Mucosa of descending colon (tissue), 3 donors: ENCODE data around the gene AHRR. TPM values are rescaled to one million over a fixed set of nuclear protein-coding genes. Genes with fewer than 3 reads are reported as not detected.
"Not testable (repeated sequence)": the region's sequence is repeated elsewhere in the genome, so short reads cannot be mapped to it uniquely, and the experiment has no call there.

ENCODE experiments used
- ATAC-seq: fragments of 200-7000 bp; cut with Tn5 transposase; one replicate; pipeline ENCODE4 v1.9.1; 2020; ENCODE audit warnings: mild to moderate bottlenecking, moderate library complexity
- DNase-seq, 3 donors: peaks; one replicate each; pipeline ENCODE4 v3.0.0-alpha.2; 2020
- H3K36me3 ChIP-seq: fragments of 200-600 bp; one replicate; pipeline ENCODE4 v1.8.0; 2021; ENCODE audit warnings: low read depth, mild to moderate bottlenecking
- H3K4me1 ChIP-seq: fragments of 200-600 bp; one replicate; pipeline ENCODE4 v1.8.0; 2021; ENCODE audit warnings: low read depth, mild to moderate bottlenecking
- H3K4me3 ChIP-seq: fragments of 200-600 bp; one replicate; pipeline ENCODE4 v1.8.0; 2021; ENCODE audit warnings: mild to moderate bottlenecking
- H3K9me3 ChIP-seq: fragments of 200-600 bp; one replicate; pipeline ENCODE4 v1.8.0; 2021; ENCODE audit warnings: mild to moderate bottlenecking
- intact Hi-C, 2 donors: fragments of 100-400 bp; cut with DNase I in 1 of 2; cut with micrococcal nuclease in 1 of 2; formaldehyde crosslinking; loops; one replicate each; pipeline versions ENCODE4 v1.11.0 to v1.11.1; 2022; cut with DNase I, micrococcal nuclease
- long read RNA-seq, 2 donors: library from polyadenylated mRNA; unstranded; transcript quantifications; one replicate each; pipeline ENCODE4 v2.0.0, GENCODE V29; 2019 to 2021
- total RNA-seq, 3 donors: library from RNA; stranded (reverse); fragmentation: NEBNext Ultra II Directional in 2 of 3; extraction: Animal tissue kit (Norgen Biotek cat#: 25700) in 2 of 3; gene quantifications; one replicate each; pipeline versions ENCODE4 v1.2.1 to v1.2.4, GENCODE V29; 2021 to 2023
- TF ChIP-seq, protein P1 (sequence below): fragments of 200-600 bp; IDR thresholded peaks from one replicate; pipeline ENCODE4 v1.8.0; 2022; ENCODE audit warnings: antibody characterized with exemption, mild to moderate bottlenecking
- donor health status: DM: no; HTN: no; CAD: no; lungs with moderate emphysema.
- donor health status: DM: no; HTN: no; CAD: no.
- donor health status: DM: no; HTN: yes; CAD: no.

The AHRR gene
- 1 to 10 TPM; 2.0 to 3.2 (median 2.3) TPM for total RNA-seq
- long read RNA-seq, donor 1, partial matches to known transcripts, result 0 of 8 reads
- long read RNA-seq, donor 1, other reads (novel, unspliced or antisense), result 8 of 8 reads
- long read RNA-seq, donor 2, partial matches to known transcripts, result 0 of 3 reads
- long read RNA-seq, donor 2, other reads (novel, unspliced or antisense), result 3 of 3 reads

GRCh38 chr5:321230-321725 lies at the start of gene AHRR:
AHRR (plus strand) TSS chr5:321714; CDS start chr5:343903, 22,189 bp downstream.
- no peaks in the 10 kb centered on the region for H3K9me3 ChIP-seq
- ATAC-seq, result peak; percentile 87
- no peaks in the 10 kb centered on the region for H3K36me3 ChIP-seq
- no peak within 1 kb of the TSS for H3K4me3 ChIP-seq
- TF ChIP-seq, protein P1, sequence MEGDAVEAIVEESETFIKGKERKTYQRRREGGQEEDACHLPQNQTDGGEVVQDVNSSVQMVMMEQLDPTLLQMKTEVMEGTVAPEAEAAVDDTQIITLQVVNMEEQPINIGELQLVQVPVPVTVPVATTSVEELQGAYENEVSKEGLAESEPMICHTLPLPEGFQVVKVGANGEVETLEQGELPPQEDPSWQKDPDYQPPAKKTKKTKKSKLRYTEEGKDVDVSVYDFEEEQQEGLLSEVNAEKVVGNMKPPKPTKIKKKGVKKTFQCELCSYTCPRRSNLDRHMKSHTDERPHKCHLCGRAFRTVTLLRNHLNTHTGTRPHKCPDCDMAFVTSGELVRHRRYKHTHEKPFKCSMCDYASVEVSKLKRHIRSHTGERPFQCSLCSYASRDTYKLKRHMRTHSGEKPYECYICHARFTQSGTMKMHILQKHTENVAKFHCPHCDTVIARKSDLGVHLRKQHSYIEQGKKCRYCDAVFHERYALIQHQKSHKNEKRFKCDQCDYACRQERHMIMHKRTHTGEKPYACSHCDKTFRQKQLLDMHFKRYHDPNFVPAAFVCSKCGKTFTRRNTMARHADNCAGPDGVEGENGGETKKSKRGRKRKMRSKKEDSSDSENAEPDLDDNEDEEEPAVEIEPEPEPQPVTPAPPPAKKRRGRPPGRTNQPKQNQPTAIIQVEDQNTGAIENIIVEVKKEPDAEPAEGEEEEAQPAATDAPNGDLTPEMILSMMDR, result peak; percentile 54
- DNase-seq, result peak; percentile 63 to 86 (median 83)
- intact Hi-C loops, result no loop called here
- peaks cover 24% of the 10 kb centered on the region for H3K4me1 ChIP-seq

- H3K36me3 ChIP-seq, H3K9me3 ChIP-seq, H3K4me1 ChIP-seq, intact Hi-C loops, DNase-seq: not testable (repeated sequence)
- peak overlapping the region; percentile 96 for H3K4me3 ChIP-seq
- ATAC-seq, result peak; percentile 21
Observed at GRCh38 chr5:271828-272167, 49.7 kb upstream of the AHRR start.

DNA sequence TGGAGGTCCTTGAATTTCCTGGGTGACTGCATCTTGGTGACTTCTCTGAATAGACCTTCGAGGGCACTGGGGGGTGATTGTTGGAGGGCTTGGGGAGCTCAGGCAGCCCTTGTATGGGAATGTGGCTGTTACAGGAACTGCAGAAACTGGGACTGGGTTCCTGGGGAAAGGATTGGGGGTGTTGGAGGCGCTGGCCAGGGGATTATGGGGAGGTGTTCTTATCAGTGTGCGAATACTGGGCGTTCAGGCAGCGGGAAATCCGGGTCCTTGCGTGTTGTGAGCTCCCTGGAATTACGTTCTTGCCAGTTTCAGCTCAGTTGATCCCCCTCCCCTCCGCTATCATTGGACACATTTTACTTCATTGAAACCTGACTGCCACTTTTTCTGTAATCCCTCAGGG lies 48.4 kb upstream of the AHRR start:
- ATAC-seq, DNase-seq, intact Hi-C loops, H3K9me3 ChIP-seq, H3K36me3 ChIP-seq, H3K4me3 ChIP-seq: not testable (repeated sequence)
- H3K4me1 ChIP-seq, result peaks cover 11% of the 10 kb centered on the region

GRCh38 chr5:273491-273890 lies 48.0 kb upstream of the AHRR start:
- DNase-seq, ATAC-seq, intact Hi-C loops, H3K9me3 ChIP-seq, H3K36me3 ChIP-seq, H3K4me3 ChIP-seq: not testable (repeated sequence)
- peaks cover 11% of the 10 kb centered on the region for H3K4me1 ChIP-seq

GRCh38 chr5:274346-274745 lies 47.2 kb upstream of the AHRR start:
- ATAC-seq, intact Hi-C loops, H3K36me3 ChIP-seq, H3K9me3 ChIP-seq, H3K4me3 ChIP-seq, DNase-seq: not testable (repeated sequence)
- peaks cover 11% of the 10 kb centered on the region for H3K4me1 ChIP-seq

- DNase-seq (no peak), ATAC-seq (no peak)
- Histone ChIP-seq H3K36me3 (no peaks in the 10 kb centered on the region), H3K4me1 (peaks cover 3% of the 10 kb centered on the region), H3K4me3 (no peak overlapping the region), H3K9me3 (no peaks in the 10 kb centered on the region)
- intact Hi-C loops, result no loop called here
- TF ChIP-seq, protein P1, result no peak
Observed at GRCh38 chr5:278646-279045, 42.9 kb upstream of the AHRR start.

DNA sequence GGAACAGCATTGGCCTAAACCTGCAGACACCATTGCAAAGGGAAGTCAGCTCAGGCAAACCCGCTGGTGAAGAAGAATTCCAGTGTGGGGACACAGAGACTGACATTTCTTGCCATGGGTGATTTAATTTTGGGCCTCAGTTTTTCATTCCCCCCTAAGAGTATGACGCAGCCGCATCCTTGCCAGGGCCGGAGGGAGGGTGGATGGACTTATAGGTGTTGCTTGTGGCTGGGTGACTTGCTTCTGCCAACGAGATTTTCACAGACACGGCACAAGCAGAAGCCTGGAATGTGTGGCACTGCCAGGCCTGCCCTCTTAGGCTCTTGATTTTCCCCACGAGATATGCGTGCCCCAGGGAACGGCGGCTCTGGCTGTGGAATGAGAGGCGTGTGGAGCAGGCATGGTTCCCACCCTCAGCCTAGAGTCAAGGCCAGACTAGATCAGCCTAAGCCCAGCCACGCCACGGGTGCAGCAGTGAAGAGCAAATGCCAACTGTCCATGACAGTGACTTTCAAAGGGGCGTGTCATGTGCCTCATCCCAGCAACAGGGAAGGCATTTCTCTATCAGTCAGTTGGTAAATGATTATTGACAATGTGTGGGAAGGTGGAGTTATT lies 42.4 kb upstream of the AHRR start:
- DNase-seq, H3K4me1 ChIP-seq, intact Hi-C loops, H3K36me3 ChIP-seq, H3K9me3 ChIP-seq, ATAC-seq, H3K4me3 ChIP-seq: not testable (repeated sequence)

GRCh38 chr5:285991-286557 lies 35.4 kb upstream of the AHRR start:
- Histone ChIP-seq H3K36me3 (no peaks in the 10 kb centered on the region), H3K4me3 (no peak overlapping the region), H3K9me3 (no peaks in the 10 kb centered on the region), H3K4me1 (peaks cover 7% of the 10 kb centered on the region)
- TF ChIP-seq, protein P1, result no peak
- ATAC-seq (no peak), DNase-seq (no peak)
- intact Hi-C loops, result no loop called here

- H3K4me3 ChIP-seq, intact Hi-C loops, H3K36me3 ChIP-seq, H3K4me1 ChIP-seq, DNase-seq, H3K9me3 ChIP-seq, ATAC-seq: not testable (repeated sequence)
Observed at GRCh38 chr5:290200-290599, 31.3 kb upstream of the AHRR start.

DNA sequence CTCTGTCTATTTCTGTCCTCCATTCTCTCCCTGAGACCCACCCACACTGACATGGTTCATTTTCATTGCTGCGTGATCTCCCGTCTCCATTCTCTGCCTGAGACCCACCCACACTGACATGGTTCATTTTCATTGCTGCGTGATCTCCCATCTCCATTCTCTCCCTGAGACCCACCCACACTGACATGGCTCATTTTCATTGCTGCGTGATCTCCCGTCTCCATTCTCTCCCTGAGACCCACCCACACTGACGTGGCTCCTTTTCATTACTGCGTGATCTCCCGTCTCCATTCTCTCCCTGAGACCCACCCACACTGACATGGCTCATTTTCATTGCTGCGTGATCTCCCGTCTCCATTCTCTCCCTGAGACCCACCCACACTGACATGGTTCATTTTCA lies 30.2 kb upstream of the AHRR start:
- DNase-seq, ATAC-seq, H3K4me3 ChIP-seq: not testable (repeated sequence)

DNA sequence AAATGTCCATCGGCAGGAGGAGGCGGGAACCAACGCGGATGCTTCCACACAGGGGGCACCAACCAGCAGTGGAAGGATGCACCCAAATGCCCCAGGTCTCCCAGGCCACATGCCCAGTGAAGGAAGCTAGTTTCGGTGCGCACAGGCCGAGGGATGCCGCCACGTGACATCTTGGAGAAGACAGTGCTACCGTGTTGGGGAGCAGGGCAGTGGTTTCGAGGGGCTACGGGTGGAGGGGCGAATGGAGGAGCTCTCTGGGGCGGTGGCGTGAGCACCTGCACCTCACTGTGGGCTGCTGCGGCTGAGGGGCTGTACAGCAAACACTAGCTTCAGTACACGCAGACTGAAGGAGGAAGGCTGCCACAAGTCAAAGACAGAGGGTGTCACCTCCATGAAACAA lies 26.7 kb upstream of the AHRR start:
- H3K4me3 ChIP-seq, H3K36me3 ChIP-seq, ATAC-seq, H3K4me1 ChIP-seq, intact Hi-C loops, H3K9me3 ChIP-seq: not testable (repeated sequence)
- DNase-seq, result peak in 1 of 3 donors; percentile 19

More for the DNA sequence above, 30.2 kb upstream of the AHRR start:
- H3K9me3 ChIP-seq, intact Hi-C loops, H3K36me3 ChIP-seq, H3K4me1 ChIP-seq: not testable (repeated sequence)
